Vagina (tissue), 2 donors: Measurements from ENCODE around the gene SMARCE1. TPM values are rescaled to one million over a fixed set of nuclear protein-coding genes. Genes with fewer than 3 reads are reported as not detected.
A peak's percentile ranks its signal among the peaks of the same experiment; 100 is the strongest.

Source experiments
- DNase-seq, 2 donors: peaks; one replicate each; pipeline ENCODE4 v3.0.0-alpha.2; 2017; ENCODE audit errors: extremely low spot score in 2 of 2
- H3K27ac ChIP-seq: fragments of 200-600 bp; sonication (generic); one replicate; pipeline ENCODE4 v1.5.1; 2019
- H3K27me3 ChIP-seq: fragments of 200-600 bp; sonication (generic); one replicate; pipeline ENCODE4 v1.5.1; 2019
- H3K36me3 ChIP-seq, 2 donors: fragments of 200-600 bp; sonication (generic); one replicate each; pipeline ENCODE4 v1.5.1; 2017 to 2019
- H3K4me1 ChIP-seq: fragments of 200-600 bp; sonication (generic); one replicate; pipeline ENCODE4 v1.5.1; 2019
- H3K4me3 ChIP-seq, 2 donors: fragments of 200-600 bp; sonication (generic); 1 replicate in 1 of 2; 2 replicates in 1 of 2; pipeline ENCODE4 v1.5.1; 2016 to 2019
- H3K9me3 ChIP-seq: fragments of 200-600 bp; sonication (generic); one replicate; pipeline ENCODE4 v1.5.1; 2019
- CTCF ChIP-seq, 3 experiments: fragments of 450-650 bp in 2 of 3; fragments of 200-600 bp in 1 of 3; sonication (generic) in 1 of 3; IDR thresholded peaks; one replicate each; pipeline ENCODE4 v1.5.1; 2017 to 2019; ENCODE audit warnings: antibody characterized with exemption in 3 of 3, mild to moderate bottlenecking in 2 of 3, moderate library complexity in 2 of 3
- POLR2A ChIP-seq, 2 donors: fragments of 450-650 bp; IDR thresholded peaks; one replicate each; pipeline ENCODE4 v1.6.1; 2017; ENCODE audit warnings: antibody characterized with exemption in 2 of 2, mild to moderate bottlenecking in 2 of 2, moderate library complexity in 2 of 2
- POLR2AphosphoS5 ChIP-seq, 2 donors: sonication (generic); formaldehyde crosslinking; IDR thresholded peaks; one replicate each; pipeline ENCODE4 v1.9.0; 2017; ENCODE audit warnings: antibody characterized with exemption in 2 of 2, mild to moderate bottlenecking in 2 of 2, low read depth in 1 of 2; ENCODE audit not compliant: insufficient read depth in 1 of 2
- intact Hi-C: fragments of 100-400 bp; cut with DNase I; formaldehyde crosslinking; loops from one replicate; pipeline ENCODE4 v1.15.1; 2023
- total RNA-seq: library from RNA; depleted of rRNA; stranded (reverse); fragments of >200 nt; gene quantifications from one replicate; pipeline ENCODE4 v1.2.3, GENCODE V29; 2016

SMARCE1 gene
- total RNA-seq, 1 donor from 2014 or later: 96.3 TPM

DNA sequence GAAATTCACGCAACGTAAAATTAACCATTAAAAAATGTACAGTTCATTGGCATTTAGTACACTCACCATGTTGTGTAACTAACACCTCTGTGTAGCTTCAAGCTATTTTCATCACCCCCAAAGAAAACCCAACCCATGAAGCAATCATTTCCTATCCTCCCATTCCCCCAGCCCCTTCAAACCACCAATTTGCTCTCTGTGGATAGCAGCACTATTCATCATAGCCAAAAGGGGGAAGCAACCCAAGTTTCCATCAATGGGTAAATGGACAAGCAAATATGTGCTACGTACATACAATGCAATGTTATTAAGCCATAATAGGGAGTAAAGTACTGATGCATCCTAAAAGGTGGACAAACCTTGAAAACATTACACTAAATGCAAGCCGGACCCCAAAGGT is 28.3 kb upstream of the SMARCE1 start:
- TF ChIP-seq POLR2A (IDR thresholded peaks at IDR 0.05): no peak
- TF ChIP-seq POLR2AphosphoS5 (IDR thresholded peaks at IDR 0.05; ENCODE audit: insufficient read depth in 1 of 2, low read depth in 1 of 2): no peak
- TF ChIP-seq CTCF (IDR thresholded peaks at IDR 0.05): no peak
- Histone ChIP-seq H3K4me1 (no peaks in the 10 kb centered on the region), H3K27me3 (no peaks in the 10 kb centered on the region), H3K27ac (no peak overlapping the region), H3K9me3 (no peaks in the 10 kb centered on the region), H3K36me3 (no peaks in the 10 kb centered on the region), H3K4me3 (no peak overlapping the region)
- DNase-seq: no peak
- intact Hi-C loops: no loop called here

- intact Hi-C loops: no loop called here
- DNase-seq: no peak
- Histone ChIP-seq H3K4me1 (no peaks in the 10 kb centered on the region), H3K4me3 (no peak overlapping the region), H3K9me3 (no peaks in the 10 kb centered on the region), H3K27me3 (no peaks in the 10 kb centered on the region), H3K27ac (no peak overlapping the region), H3K36me3 (no peaks in the 10 kb centered on the region)
- no peak for TF ChIP-seq POLR2AphosphoS5 (IDR thresholded peaks at IDR 0.05; ENCODE audit: insufficient read depth in 1 of 2, low read depth in 1 of 2)
- no peak for TF ChIP-seq POLR2A (IDR thresholded peaks at IDR 0.05)
- no peak for TF ChIP-seq CTCF (IDR thresholded peaks at IDR 0.05)
Measured at GRCh38 chr17:40672654-40673053, 25.0 kb upstream of the SMARCE1 start.

DNA sequence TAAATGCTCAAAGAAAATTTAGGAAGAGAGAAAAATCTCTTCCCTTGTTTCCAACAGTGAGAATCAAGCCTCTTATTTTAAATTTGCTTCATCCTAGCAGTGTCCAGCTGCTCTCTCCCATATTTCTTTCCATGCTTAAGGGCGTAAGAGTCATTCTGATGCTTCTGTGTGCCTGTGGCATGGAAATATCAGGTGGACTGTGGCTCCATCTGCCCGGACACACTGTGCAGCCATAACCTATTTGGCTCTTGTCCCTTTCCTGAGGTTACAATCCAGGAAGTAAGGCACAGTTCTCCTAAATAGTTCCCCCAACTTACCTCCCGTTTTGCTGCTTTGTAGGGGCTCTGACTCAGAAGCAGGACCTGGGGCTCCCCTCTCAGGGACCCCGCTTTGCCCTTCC is 23.7 kb upstream of the SMARCE1 start:
- no peak for TF ChIP-seq POLR2A (IDR thresholded peaks at IDR 0.05)
- H3K9me3 ChIP-seq: no peaks in the 10 kb centered on the region
- no peaks in the 10 kb centered on the region for H3K27me3 ChIP-seq
- intact Hi-C loops: no loop called here
- no peaks in the 10 kb centered on the region for H3K36me3 ChIP-seq
- no peaks in the 10 kb centered on the region for H3K4me1 ChIP-seq
- H3K27ac ChIP-seq: no peak overlapping the region
- no peak overlapping the region for H3K4me3 ChIP-seq
- no peak for DNase-seq

GRCh38 chr17:40666331-40666730 is 18.7 kb upstream of the SMARCE1 start:
- intact Hi-C loops: no loop called here
- Histone ChIP-seq H3K9me3 (no peaks in the 10 kb centered on the region), H3K27ac (no peak overlapping the region), H3K36me3 (no peaks in the 10 kb centered on the region), H3K27me3 (no peaks in the 10 kb centered on the region), H3K4me3 (no peak overlapping the region), H3K4me1 (no peaks in the 10 kb centered on the region)
- no peak for TF ChIP-seq POLR2AphosphoS5 (IDR thresholded peaks at IDR 0.05; ENCODE audit: insufficient read depth in 1 of 2, low read depth in 1 of 2)
- TF ChIP-seq POLR2A (IDR thresholded peaks at IDR 0.05): no peak
- TF ChIP-seq CTCF (IDR thresholded peaks at IDR 0.05): no peak
- no peak for DNase-seq

- H3K27me3 ChIP-seq: no peaks in the 10 kb centered on the region
- DNase-seq: no peak
- intact Hi-C loops: no loop called here
- H3K4me3 ChIP-seq: peak within 1 kb of the TSS; percentile 13 to 24
- no peaks in the 10 kb centered on the region for H3K36me3 ChIP-seq
- H3K4me1 ChIP-seq: no peaks in the 10 kb centered on the region
- no peaks in the 10 kb centered on the region for H3K9me3 ChIP-seq
- TF ChIP-seq CTCF (IDR thresholded peaks at IDR 0.05): no peak
- no peak within 1 kb of the TSS for H3K27ac ChIP-seq
Measured at GRCh38 chr17:40664582-40665333, 17.1 kb upstream of the SMARCE1 start, which contains the start of gene KRT222. KRT222 (minus strand) TSS chr17:40665177; CDS start chr17:40665099, 78 bp downstream.
